T-helper 2 cell treated with Interferon-gamma antibody and Interleukin-4, amounts not matched to agents 5 μg/mL and 100 μg/mL, for 36 hours (primary cell): Measurements from ENCODE around the gene SNX5.

ENCODE experiments used
- DNase-seq: peaks from one replicate; pipeline ENCODE4 v3.0.0; 2021; ENCODE audit warnings: low spot score
- H3K27ac Mint-ChIP-seq: one replicate; pipeline ENCODE4 v1.8.0; 2021; ENCODE audit warnings: mild to moderate bottlenecking, mixed read lengths
- H3K27me3 Mint-ChIP-seq: one replicate; pipeline ENCODE4 v1.8.0; 2021; ENCODE audit warnings: low read depth, mixed read lengths
- H3K36me3 Mint-ChIP-seq: one replicate; pipeline ENCODE4 v1.8.0; 2021; ENCODE audit warnings: low read depth, mixed read lengths
- H3K4me1 Mint-ChIP-seq: one replicate; pipeline ENCODE4 v1.8.0; 2021; ENCODE audit warnings: low read depth, mixed read lengths
- H3K4me3 Mint-ChIP-seq: one replicate; pipeline ENCODE4 v1.8.0; 2022; ENCODE audit warnings: mild to moderate bottlenecking, moderate library complexity, mixed read lengths
- H3K9me3 Mint-ChIP-seq: one replicate; pipeline ENCODE4 v1.8.0; 2021; ENCODE audit warnings: mixed read lengths

Gene SNX5

DNA sequence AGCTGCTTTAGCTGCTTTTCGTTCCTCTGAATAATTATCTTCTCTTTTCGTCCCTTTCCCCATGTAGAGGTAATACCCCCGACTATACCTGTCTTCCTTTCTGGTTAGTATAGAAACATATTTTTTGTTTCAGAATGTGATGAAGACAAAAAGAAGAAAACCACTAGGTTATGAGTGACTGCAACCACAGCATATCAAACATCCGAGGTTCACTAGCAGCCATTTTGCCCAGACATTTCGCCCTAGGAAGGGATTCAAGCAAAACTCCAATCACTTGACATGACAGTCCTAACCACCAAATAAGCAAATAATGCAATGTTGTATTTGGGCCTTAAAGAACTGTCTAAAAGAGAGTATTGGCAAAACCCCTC, 9.4 kb downstream of the SNX5 start:
- H3K36me3 Mint-ChIP-seq: peaks cover 63% of the 10 kb centered on the region
- H3K27me3 Mint-ChIP-seq: no peaks in the 10 kb centered on the region
- no peaks in the 10 kb centered on the region for H3K9me3 Mint-ChIP-seq
- H3K4me1 Mint-ChIP-seq: peaks cover 77% of the 10 kb centered on the region
- H3K27ac Mint-ChIP-seq: peak overlapping the region; percentile 82
- no peak for DNase-seq
- peak overlapping the region; percentile 74 for H3K4me3 Mint-ChIP-seq

DNA sequence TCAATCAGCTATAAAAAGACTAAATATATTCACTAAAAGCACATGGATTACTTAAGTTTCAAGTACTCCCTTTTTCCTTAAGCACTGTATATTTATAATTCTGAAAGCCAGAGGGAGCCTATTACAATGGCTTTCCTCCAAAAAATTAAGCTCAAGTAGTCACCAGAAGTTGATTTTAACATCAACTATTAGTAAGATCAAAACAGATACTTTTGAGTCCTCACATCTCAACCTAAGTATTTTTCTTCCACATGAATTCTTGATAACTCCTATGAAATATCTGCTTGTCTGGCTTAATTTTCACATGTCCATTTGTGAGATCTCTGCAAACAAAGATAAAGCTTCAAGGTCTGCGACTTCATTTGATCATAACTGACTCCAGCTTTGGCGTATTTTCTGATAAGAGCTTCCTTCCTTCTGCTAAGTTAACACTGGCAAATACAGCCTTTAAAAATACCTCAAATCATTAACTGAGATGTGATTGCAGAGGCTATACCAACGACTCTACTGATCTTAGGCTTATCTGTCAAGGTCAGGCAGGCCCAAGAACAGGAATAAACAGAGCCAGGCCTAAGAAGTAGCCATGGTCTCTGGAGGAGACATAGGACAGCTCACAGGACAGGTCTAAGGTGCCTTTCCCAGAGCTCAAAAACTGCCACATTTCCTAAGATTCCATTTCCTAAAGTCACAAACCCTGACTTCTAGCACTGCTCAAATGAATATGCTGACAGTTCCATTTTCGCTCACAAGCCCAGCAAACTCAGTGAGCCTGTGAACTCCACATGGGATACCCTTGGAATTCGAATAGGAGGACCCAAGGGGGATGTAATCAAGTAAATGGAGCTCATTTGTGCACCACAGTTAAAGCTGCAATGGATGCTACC, 10.0 kb downstream of the SNX5 start:
- Mint-ChIP-seq H3K27me3 (no peaks in the 10 kb centered on the region), H3K4me3 (peak overlapping the region; percentile 74), H3K4me1 (peaks cover 75% of the 10 kb centered on the region), H3K36me3 (peaks cover 63% of the 10 kb centered on the region), H3K27ac (peak overlapping the region; percentile 82), H3K9me3 (no peaks in the 10 kb centered on the region)
- DNase-seq: no peak

DNA sequence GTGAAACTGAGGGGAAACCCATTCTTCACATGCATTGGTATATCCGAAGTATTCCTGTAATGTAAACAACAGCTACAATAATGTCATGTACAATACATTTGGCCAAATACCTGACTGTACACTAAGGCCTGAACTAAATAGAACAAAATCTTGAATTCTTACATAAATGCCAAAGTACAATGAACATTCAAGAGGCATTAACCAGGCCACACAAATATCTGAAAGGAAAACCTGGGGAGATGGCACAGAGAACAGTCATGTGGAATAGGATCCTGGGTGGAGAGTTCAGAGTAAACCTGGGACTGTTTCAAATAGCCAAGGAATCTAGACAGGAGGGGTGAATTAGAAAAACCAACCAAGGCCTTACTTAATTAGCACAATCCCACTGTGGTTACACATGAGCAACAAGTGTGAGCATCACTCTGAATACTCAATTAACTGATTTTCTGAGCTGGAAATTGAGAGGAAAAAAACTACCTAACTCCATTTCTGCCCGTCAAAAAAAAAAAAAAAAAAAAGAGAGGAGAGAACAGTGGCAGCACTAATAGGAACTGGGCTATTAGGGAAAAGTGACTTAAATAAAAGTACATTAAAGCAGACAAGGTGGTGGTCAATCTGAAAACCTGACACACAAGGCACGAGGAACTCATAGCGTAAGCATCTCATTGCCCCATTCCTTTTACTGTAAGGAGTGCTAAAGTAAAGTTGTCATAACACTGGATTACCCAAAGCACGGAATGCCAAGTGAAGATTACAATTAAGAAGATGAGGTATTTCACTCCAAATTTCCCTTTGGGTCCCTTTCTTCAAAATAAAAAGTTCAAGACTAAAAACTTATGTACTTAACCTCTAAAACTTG, 10.9 kb downstream of the SNX5 start:
- peak overlapping the region; percentile 4 for H3K4me3 Mint-ChIP-seq
- H3K36me3 Mint-ChIP-seq: peaks cover 63% of the 10 kb centered on the region
- DNase-seq: no peak
- H3K4me1 Mint-ChIP-seq: peaks cover 68% of the 10 kb centered on the region
- H3K27ac Mint-ChIP-seq: peak overlapping the region; percentile 19
- H3K9me3 Mint-ChIP-seq: no peaks in the 10 kb centered on the region
- no peaks in the 10 kb centered on the region for H3K27me3 Mint-ChIP-seq

DNA sequence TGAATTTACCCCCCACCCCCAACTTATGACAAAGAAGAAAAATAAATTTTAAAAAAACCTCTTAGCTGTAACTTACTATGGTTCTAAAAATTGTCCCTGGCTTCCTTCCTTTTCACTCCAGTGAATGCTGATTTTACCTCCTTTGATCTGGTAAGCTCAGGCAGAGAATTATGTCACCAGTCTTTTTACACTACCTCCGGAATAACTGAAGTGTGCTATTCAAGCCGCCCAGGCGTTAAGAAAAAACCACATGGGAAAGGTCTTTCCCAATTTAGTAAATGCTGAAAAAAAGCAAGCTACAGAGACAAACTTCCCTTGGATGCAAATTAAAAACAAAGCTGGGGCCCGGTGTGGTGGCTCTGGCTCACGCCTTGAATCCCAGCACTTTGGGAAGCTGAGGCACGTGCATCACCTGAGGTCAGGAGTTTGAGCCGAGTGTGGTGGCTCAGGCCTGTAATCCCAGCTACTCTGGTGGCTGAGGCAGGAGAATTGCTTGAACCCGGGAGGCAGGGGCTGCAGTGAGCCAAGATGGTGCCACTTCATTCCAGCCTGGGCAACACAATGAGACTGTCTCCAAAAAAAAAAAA, 12.4 kb downstream of the SNX5 start:
- H3K4me3 Mint-ChIP-seq: peak overlapping the region; percentile 63
- peaks cover 72% of the 10 kb centered on the region for H3K36me3 Mint-ChIP-seq
- no peaks in the 10 kb centered on the region for H3K27me3 Mint-ChIP-seq
- peaks cover 57% of the 10 kb centered on the region for H3K4me1 Mint-ChIP-seq
- no peaks in the 10 kb centered on the region for H3K9me3 Mint-ChIP-seq
- DNase-seq: no peak
- H3K27ac Mint-ChIP-seq: peak overlapping the region; percentile 62

DNA sequence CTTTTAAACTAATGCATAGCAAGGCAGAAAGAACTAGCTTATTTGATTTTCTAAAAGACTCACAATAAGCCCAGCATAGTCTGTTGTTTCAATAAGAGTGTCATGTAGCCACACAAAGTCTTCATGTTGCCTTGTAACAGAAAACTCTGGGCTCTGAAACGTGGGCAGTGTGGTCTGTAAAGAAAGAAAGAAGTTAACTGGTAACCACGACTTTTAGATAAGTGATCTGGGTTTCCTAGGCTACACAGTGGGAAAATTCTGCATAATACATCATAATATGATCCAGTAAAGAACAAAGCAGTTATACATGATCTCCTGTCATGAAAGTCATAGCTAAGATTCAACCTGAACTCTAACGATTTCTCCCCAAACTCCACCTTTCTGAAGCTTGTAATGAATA, 13.3 kb downstream of the SNX5 start:
- peak; percentile 49 for DNase-seq
- Mint-ChIP-seq H3K4me1 (peaks cover 51% of the 10 kb centered on the region), H3K27ac (peak overlapping the region; percentile 62), H3K27me3 (no peaks in the 10 kb centered on the region), H3K9me3 (no peaks in the 10 kb centered on the region), H3K36me3 (peaks cover 78% of the 10 kb centered on the region), H3K4me3 (peak overlapping the region; percentile 10)

DNA sequence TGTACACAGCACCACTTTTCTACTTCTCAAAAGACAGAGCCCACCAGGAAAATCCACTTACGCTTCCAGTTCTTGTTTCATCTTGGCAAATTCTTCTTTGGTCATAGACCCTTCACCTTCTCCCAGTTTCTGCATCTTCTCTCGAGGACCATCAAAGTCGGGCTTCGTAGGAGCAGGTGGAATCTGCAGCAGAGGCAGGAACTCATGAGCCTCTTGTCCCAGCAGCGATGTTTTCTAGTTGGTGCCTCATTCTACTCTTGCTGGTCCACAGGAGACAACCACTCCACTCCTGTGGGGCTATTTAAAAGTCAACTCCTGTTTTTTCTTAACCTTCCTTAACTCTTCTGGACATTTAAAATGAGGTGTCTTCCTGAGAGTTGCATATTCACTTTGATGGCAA, 14.7 kb downstream of the SNX5 start:
- Mint-ChIP-seq H3K4me1 (peaks cover 40% of the 10 kb centered on the region), H3K27me3 (no peaks in the 10 kb centered on the region), H3K36me3 (peaks cover 83% of the 10 kb centered on the region), H3K9me3 (no peaks in the 10 kb centered on the region), H3K4me3 (no peak overlapping the region), H3K27ac (no peak overlapping the region)
- DNase-seq: no peak

DNA sequence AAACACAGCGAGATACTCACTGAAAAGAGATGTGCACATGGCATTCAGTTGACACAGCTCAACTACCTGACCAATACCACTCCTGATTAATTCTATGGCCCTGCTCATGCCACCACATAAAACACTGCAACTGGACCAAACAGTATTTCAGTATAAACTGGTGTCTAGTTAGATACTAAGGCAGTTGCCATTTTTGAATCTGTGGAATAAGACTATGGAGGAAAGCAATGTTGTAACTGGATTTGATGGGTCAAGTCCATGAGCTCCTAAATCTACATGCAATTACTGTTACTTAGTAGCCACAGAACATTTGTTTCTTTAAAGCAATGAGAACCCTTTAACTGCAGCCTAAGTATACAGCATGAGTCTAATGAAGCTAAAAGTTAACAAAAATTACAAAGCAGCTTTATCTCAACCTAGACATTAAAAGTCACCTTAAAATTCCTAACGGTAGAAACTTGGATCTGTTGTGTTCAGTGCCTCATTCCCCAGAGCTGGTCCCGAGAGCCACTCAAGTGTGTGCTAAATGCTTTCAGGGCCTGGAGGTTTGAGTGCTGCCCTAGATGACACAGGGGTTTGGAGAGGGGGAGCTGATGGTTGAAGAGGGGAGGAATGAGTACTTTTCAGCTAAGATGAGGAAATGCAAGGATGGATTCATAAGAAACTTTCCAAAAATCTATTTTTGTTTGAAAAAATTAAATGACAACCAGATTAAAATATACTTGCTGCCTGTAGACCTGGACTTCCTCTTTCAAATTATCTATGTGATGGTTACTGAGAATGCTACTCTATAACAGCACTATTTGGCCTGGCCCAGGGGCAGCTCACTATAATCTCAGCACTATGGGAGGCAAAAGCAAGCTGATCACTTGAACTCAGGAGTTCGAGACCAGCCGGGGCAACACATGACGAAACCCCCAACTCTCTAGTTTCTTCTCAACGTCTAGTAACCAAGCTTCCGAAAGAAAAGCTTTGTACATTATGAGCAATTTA, 15.6 kb downstream of the SNX5 start:
- DNase-seq: no peak
- peaks cover 31% of the 10 kb centered on the region for H3K4me1 Mint-ChIP-seq
- H3K27ac Mint-ChIP-seq: peak overlapping the region; percentile 34

DNA sequence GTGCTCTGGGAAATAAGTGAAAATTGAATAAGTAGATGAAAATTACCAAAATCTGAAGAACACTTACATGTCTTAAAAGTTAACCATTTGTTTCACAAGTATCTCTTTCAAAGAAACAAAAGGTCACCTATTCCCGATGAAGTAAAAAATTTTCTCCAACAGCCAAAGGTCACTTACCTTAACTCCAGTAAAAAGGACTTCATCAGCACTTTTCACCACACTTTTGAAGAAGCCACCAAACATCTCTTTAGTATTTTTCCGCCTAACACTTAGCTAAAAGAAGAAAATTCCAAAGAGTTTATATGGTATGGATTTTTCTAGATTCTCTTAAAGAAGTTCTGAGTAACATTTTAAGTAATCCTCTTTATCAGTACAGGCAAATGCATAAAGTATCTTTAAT, 17.3 kb downstream of the SNX5 start:
- Mint-ChIP-seq H3K27ac (no peak overlapping the region), H3K4me3 (no peak overlapping the region), H3K27me3 (no peaks in the 10 kb centered on the region), H3K36me3 (peaks cover 95% of the 10 kb centered on the region), H3K9me3 (no peaks in the 10 kb centered on the region), H3K4me1 (peaks cover 24% of the 10 kb centered on the region)
- DNase-seq: no peak

More for the DNA sequence above, 15.6 kb downstream of the SNX5 start:
- peaks cover 89% of the 10 kb centered on the region for H3K36me3 Mint-ChIP-seq
- no peaks in the 10 kb centered on the region for H3K9me3 Mint-ChIP-seq
- H3K27me3 Mint-ChIP-seq: no peaks in the 10 kb centered on the region
- H3K4me3 Mint-ChIP-seq: no peak overlapping the region

DNA sequence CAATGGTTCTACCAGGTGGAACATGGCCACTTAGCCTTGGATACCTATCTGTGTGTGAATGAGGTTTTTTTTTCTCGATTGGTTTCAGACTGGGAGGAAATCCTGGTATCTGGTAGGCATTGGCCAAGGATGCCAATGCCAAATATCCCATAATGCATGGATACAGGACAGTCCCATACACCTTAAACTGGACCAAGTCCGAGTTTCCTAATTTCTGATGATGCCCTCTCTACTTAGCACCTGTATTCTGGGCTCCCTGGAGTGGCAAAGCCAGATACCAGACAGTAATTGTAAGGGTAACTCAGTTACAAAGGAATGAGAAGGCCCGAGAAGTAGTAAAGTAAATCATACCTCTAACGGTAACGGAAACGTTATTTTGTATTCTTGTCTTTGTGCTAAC, 17.9 kb downstream of the SNX5 start:
- DNase-seq: no peak
- Mint-ChIP-seq H3K36me3 (peaks cover 95% of the 10 kb centered on the region), H3K27me3 (no peaks in the 10 kb centered on the region), H3K9me3 (no peaks in the 10 kb centered on the region), H3K4me3 (no peak overlapping the region), H3K27ac (no peak overlapping the region), H3K4me1 (peaks cover 17% of the 10 kb centered on the region)

DNA sequence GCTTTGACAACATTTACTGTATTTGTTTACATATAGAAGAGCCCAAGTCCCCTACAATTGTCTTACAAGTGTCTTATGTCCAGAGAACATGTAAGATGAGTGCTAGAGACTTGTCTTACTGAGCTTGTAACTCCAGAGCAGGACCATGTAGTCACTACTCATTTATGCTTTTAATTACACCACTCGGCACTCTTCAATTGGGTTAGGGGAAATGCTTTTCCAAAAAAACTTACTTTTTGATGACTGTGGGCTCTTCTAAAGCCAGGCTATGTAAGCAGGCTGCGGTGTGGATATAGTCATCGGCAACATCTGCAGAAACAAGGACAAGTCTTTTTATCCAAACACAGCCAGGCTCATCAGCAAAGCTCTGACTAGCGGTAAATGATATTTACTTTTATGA, 18.7 kb downstream of the SNX5 start:
- Mint-ChIP-seq H3K4me1 (peaks cover 13% of the 10 kb centered on the region), H3K9me3 (no peaks in the 10 kb centered on the region), H3K36me3 (peaks cover 94% of the 10 kb centered on the region), H3K27me3 (no peaks in the 10 kb centered on the region), H3K27ac (no peak overlapping the region), H3K4me3 (no peak overlapping the region)
- DNase-seq: no peak

DNA sequence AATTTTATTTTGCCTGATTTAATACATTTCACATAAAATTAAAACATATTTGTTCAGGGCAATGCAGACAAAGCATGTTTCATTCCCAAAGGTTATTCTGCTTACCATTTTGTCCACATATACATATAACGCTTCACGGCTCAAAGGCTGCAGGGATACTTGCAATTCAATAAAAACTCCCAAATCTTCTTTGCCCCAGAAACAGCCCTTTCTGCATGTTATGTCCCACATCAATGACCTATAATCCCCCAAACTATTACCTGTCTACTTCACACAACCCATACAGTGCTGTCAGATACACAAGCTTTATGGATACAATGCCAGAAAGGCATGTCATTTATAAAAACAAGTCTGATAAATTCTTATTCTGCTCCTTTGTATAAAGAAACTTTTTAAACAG, 20.2 kb downstream of the SNX5 start:
- Mint-ChIP-seq H3K36me3 (peaks cover 92% of the 10 kb centered on the region), H3K9me3 (no peaks in the 10 kb centered on the region), H3K27me3 (no peaks in the 10 kb centered on the region), H3K4me3 (no peak overlapping the region), H3K4me1 (peaks cover 11% of the 10 kb centered on the region), H3K27ac (no peak overlapping the region)
- no peak for DNase-seq

DNA sequence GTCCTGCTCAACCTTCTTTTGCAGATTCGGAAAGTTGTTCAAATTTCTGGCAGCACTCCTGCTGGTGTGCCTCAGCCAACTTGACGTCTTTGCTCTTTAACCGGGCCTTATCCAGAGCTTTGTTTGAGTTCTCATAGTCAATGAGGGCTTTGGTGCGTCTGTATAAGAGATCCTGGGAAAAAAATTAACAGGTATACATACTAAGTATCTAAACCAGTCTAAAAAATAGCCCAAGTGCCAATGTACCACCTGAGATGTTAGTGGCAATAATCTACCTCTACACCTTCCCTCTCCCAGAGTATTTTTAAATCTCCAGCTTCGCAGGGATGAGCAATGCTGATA, 21.1 kb downstream of the SNX5 start:
- no peak for DNase-seq
- H3K4me1 Mint-ChIP-seq: peaks cover 9% of the 10 kb centered on the region
- H3K27me3 Mint-ChIP-seq: no peaks in the 10 kb centered on the region
- peaks cover 92% of the 10 kb centered on the region for H3K36me3 Mint-ChIP-seq
- H3K27ac Mint-ChIP-seq: no peak overlapping the region
- no peak overlapping the region for H3K4me3 Mint-ChIP-seq
- no peaks in the 10 kb centered on the region for H3K9me3 Mint-ChIP-seq
